ENCODE results near the gene DNM2. TPM values are rescaled to one million over a fixed set of nuclear protein-coding genes. Genes with fewer than 3 reads are reported as not detected.
"Not testable (repeated sequence)": the region's sequence is repeated elsewhere in the genome, so short reads cannot be mapped to it uniquely, and the experiment has no call there.

Gene DNM2
- total and polyA plus RNA-seq, 7 experiments from 2014 or later, result 49.1 to 340 (median 269) TPM

- H3K4me3 Mint-ChIP-seq, result peak overlapping the region in 9 of 10 donors; percentile 18 to 79 (median 58)
Measured at GRCh38 chr19:10756791-10757190, 38.9 kb downstream of the DNM2 start.

GRCh38 chr19:10758050-10758449 is 40.2 kb downstream of the DNM2 start:
- Mint-ChIP-seq H3K4me1 (peaks cover 62 to 92% (median 86%) of the 10 kb centered on the region in 7 donors), H3K36me3 (peaks cover 6 to 54% (median 13%) of the 10 kb centered on the region in 5 donors), H3K27ac (peak overlapping the region; percentile 69 to 100 (median 96)), H3K4me3 (peak overlapping the region in 2 of 10 donors; percentile 9 to 44)
- H3K9me3 ChIP-seq (ENCODE audit: control insufficient read depth in 2 of 3, low read length in 3 of 3); H3K36me3 ChIP-seq (ENCODE audit: control insufficient read depth in 2 of 3, insufficient read depth in 3 of 3, low read length in 3 of 3); H3K4me3 ChIP-seq (ENCODE audit: low read length); H3K27me3 Mint-ChIP-seq; H3K9me3 Mint-ChIP-seq; H3K27me3 ChIP-seq (ENCODE audit: control insufficient read depth in 2 of 2, insufficient read depth in 2 of 2, low read length in 2 of 2); DNase-seq; ATAC-seq: not testable (repeated sequence)
- POLR2A ChIA-PET, result interaction anchor here (0.6 to 2.5 kb wide), 4 partner anchors 27 to 254 kb away, joined by 3 to 18 read pairs (median 4); partner anchors contain the start of gene DNM2
- peak overlapping the region; percentile 12 for H3K27ac ChIP-seq (ENCODE audit: low read depth, low read length)
- peaks cover 51 to 73% of the 10 kb centered on the region in 2 donors for H3K4me1 ChIP-seq (ENCODE audit: control insufficient read depth in 2 of 2, insufficient read depth in 2 of 2, low read length in 2 of 2)
- CTCF ChIA-PET, result interaction anchor here (0.6 to 0.7 kb wide), 2 partner anchors 59 to 172 kb away, joined by 5 read pairs; no protein-coding TSS in a partner anchor
- intact Hi-C loops (cut with micrococcal nuclease), result loop anchor here (2.0 to 5.0 kb wide), 2 partner anchors 113 to 191 kb away; partner anchors contain the start of genes CARM1 (in 1 of the 2), CDKN2D (in 1 of the 2) and KRI1 (in 1 of the 2)

More at GRCh38 chr19:10756791-10757190, 38.9 kb downstream of the DNM2 start:
- POLR2A ChIA-PET, result interaction anchor here (0.6 to 1.3 kb wide), 4 partner anchors 26 to 79 kb away, joined by 3 to 5 read pairs (median 4); partner anchors contain the start of gene TMED1
- Histone ChIP-seq H3K4me1 (ENCODE audit: control insufficient read depth in 2 of 2, insufficient read depth in 2 of 2, low read length in 2 of 2) (peaks cover 40 to 72% of the 10 kb centered on the region in 2 donors), H3K9me3 (ENCODE audit: control insufficient read depth in 2 of 3, low read length in 3 of 3) (no peaks in the 10 kb centered on the region), H3K27me3 (ENCODE audit: control insufficient read depth in 2 of 2, insufficient read depth in 2 of 2, low read length in 2 of 2) (no peaks in the 10 kb centered on the region), H3K27ac (ENCODE audit: low read depth, low read length) (peak overlapping the region; percentile 58), H3K36me3 (ENCODE audit: control insufficient read depth in 2 of 3, insufficient read depth in 3 of 3, low read length in 3 of 3) (peaks cover 4 to 7% (median 4%) of the 10 kb centered on the region in 3 experiments), H3K4me3 (ENCODE audit: low read length) (no peak overlapping the region)
- peak overlapping the region; percentile 72 to 100 (median 97) for H3K27ac Mint-ChIP-seq
- DNase-seq, result no peak
- peaks cover 55 to 92% (median 84%) of the 10 kb centered on the region in 7 donors for H3K4me1 Mint-ChIP-seq
- no peak for ATAC-seq
- CTCF ChIA-PET, result interaction anchor here (2.6 kb wide), 1 partner anchor 39 kb away, joined by 7 read pairs; the partner anchor contains the start of gene DNM2
- peaks cover 5 to 49% (median 12%) of the 10 kb centered on the region in 5 donors for H3K36me3 Mint-ChIP-seq
- peaks cover 0 to 5% (median 0%) of the 10 kb centered on the region in 11 donors for H3K9me3 Mint-ChIP-seq
- intact Hi-C loops (cut with micrococcal nuclease), result loop anchor here in 1 of 2 donors (5.0 kb wide), 1 partner anchor 189 kb away; the partner anchor contains the start of genes CDKN2D and KRI1
- peaks cover 0 to 2% (median 0%) of the 10 kb centered on the region in 5 donors for H3K27me3 Mint-ChIP-seq

GRCh38 chr19:10758978-10759377 is 41.1 kb downstream of the DNM2 start:
- intact Hi-C loops (cut with micrococcal nuclease), result loop anchor here (1.0 to 5.0 kb wide), 8 partner anchors 28 to 192 kb away; partner anchors contain the start of genes TMED1 (in 2 of the 2), CARM1 (in 1 of the 2), CDKN2D (in 1 of the 2) and ILF3 (in 1 of the 2)
- Mint-ChIP-seq H3K4me3 (peak overlapping the region; percentile 60 to 86 (median 80)), H3K27ac (peak overlapping the region; percentile 83 to 99 (median 94)), H3K9me3 (peaks cover 0 to 5% (median 0%) of the 10 kb centered on the region in 11 donors), H3K4me1 (peaks cover 65 to 93% (median 88%) of the 10 kb centered on the region in 7 donors), H3K27me3 (peaks cover 0 to 2% (median 0%) of the 10 kb centered on the region in 5 donors), H3K36me3 (peaks cover 6 to 61% (median 13%) of the 10 kb centered on the region in 5 donors)
- H3K27me3 ChIP-seq (ENCODE audit: control insufficient read depth in 2 of 2, insufficient read depth in 2 of 2, low read length in 2 of 2), result no peaks in the 10 kb centered on the region
- no peak for ATAC-seq
- H3K27ac ChIP-seq (ENCODE audit: low read depth, low read length), result peak overlapping the region; percentile 70
- no peaks in the 10 kb centered on the region for H3K9me3 ChIP-seq (ENCODE audit: control insufficient read depth in 2 of 3, low read length in 3 of 3)
- peaks cover 4 to 10% (median 4%) of the 10 kb centered on the region in 3 experiments for H3K36me3 ChIP-seq (ENCODE audit: control insufficient read depth in 2 of 3, insufficient read depth in 3 of 3, low read length in 3 of 3)
- H3K4me3 ChIP-seq (ENCODE audit: low read length), result peak overlapping the region; percentile 39
- no peak for DNase-seq
- H3K4me1 ChIP-seq (ENCODE audit: control insufficient read depth in 2 of 2, insufficient read depth in 2 of 2, low read length in 2 of 2), result peaks cover 61 to 82% of the 10 kb centered on the region in 2 donors
- POLR2A ChIA-PET, result interaction anchor here (0.6 to 2.5 kb wide), 9 partner anchors 8 to 155 kb away, joined by 3 to 18 read pairs (median 4); partner anchors contain the start of genes DNM2 and TMED1
- CTCF ChIA-PET, result interaction anchor here (0.6 to 3.7 kb wide), 7 partner anchors 11 to 275 kb away, joined by 3 to 20 read pairs (median 3); partner anchors contain the start of genes DNM2 and QTRT1

- Histone ChIP-seq H3K4me1 (ENCODE audit: control insufficient read depth in 2 of 2, insufficient read depth in 2 of 2, low read length in 2 of 2) (peaks cover 62 to 79% of the 10 kb centered on the region in 2 donors), H3K9me3 (ENCODE audit: control insufficient read depth in 2 of 3, low read length in 3 of 3) (no peaks in the 10 kb centered on the region), H3K36me3 (ENCODE audit: control insufficient read depth in 2 of 3, insufficient read depth in 3 of 3, low read length in 3 of 3) (peaks cover 4 to 12% (median 4%) of the 10 kb centered on the region in 3 experiments), H3K27me3 (ENCODE audit: control insufficient read depth in 2 of 2, insufficient read depth in 2 of 2, low read length in 2 of 2) (no peaks in the 10 kb centered on the region), H3K4me3 (ENCODE audit: low read length) (no peak overlapping the region), H3K27ac (ENCODE audit: low read depth, low read length) (peak overlapping the region; percentile 70)
- H3K4me3 Mint-ChIP-seq, result peak overlapping the region; percentile 60 to 86 (median 82)
- ChIA-PET CTCF (interaction anchor here (0.9 to 3.7 kb wide), 2 partner anchors 43 to 104 kb away, joined by 3 to 20 read pairs; partner anchors contain the start of gene DNM2), POLR2A (interaction anchor here (0.6 to 2.5 kb wide), 13 partner anchors 9 to 192 kb away, joined by 3 to 18 read pairs (median 4); partner anchors contain the start of genes CDKN2D, DNM2 and TMED1)
- H3K4me1 Mint-ChIP-seq, result peaks cover 69 to 92% (median 84%) of the 10 kb centered on the region in 7 donors
- H3K27ac Mint-ChIP-seq, result peak overlapping the region; percentile 83 to 99 (median 94)
- DNase-seq, result peak in 1 of 9 donors; percentile 57
- H3K9me3 Mint-ChIP-seq, result peaks cover 0 to 5% (median 0%) of the 10 kb centered on the region in 11 donors
- H3K36me3 Mint-ChIP-seq, result peaks cover 6 to 57% (median 13%) of the 10 kb centered on the region in 5 donors
- peaks cover 0 to 2% (median 0%) of the 10 kb centered on the region in 5 donors for H3K27me3 Mint-ChIP-seq
- ATAC-seq, result no peak
- intact Hi-C loops (cut with micrococcal nuclease), result no loop called here
Measured at GRCh38 chr19:10760273-10760944, 42.5 kb downstream of the DNM2 start.

- peak overlapping the region; percentile 62 for H3K27ac ChIP-seq (ENCODE audit: low read depth, low read length)
- CTCF ChIA-PET, result interaction anchor here (1.9 to 3.7 kb wide), 2 partner anchors 44 to 103 kb away, joined by 4 to 20 read pairs; partner anchors contain the start of gene DNM2
- Mint-ChIP-seq H3K4me3 (peak overlapping the region; percentile 13 to 83 (median 66)), H3K4me1 (peaks cover 64 to 86% (median 78%) of the 10 kb centered on the region in 7 donors), H3K27me3 (peaks cover 0 to 2% (median 0%) of the 10 kb centered on the region in 5 donors), H3K27ac (peak overlapping the region; percentile 90 to 99 (median 94)), H3K9me3 (peaks cover 0 to 5% (median 0%) of the 10 kb centered on the region in 11 donors), H3K36me3 (peaks cover 6 to 54% (median 13%) of the 10 kb centered on the region in 5 donors)
- POLR2A ChIA-PET, result interaction anchor here (1.1 to 3.2 kb wide), 4 partner anchors 8 to 74 kb away, joined by 3 to 22 read pairs (median 4); partner anchors contain the start of genes DNM2 and TMED1
- H3K36me3 ChIP-seq (ENCODE audit: control insufficient read depth in 2 of 3, insufficient read depth in 3 of 3, low read length in 3 of 3), result peaks cover 4 to 16% (median 4%) of the 10 kb centered on the region in 3 experiments
- ATAC-seq (no peak), DNase-seq (no peak)
- intact Hi-C loops (cut with micrococcal nuclease), result no loop called here
- peaks cover 50 to 67% of the 10 kb centered on the region in 2 donors for H3K4me1 ChIP-seq (ENCODE audit: control insufficient read depth in 2 of 2, insufficient read depth in 2 of 2, low read length in 2 of 2)
- H3K27me3 ChIP-seq (ENCODE audit: control insufficient read depth in 2 of 2, insufficient read depth in 2 of 2, low read length in 2 of 2), result no peaks in the 10 kb centered on the region
- H3K9me3 ChIP-seq (ENCODE audit: control insufficient read depth in 2 of 3, low read length in 3 of 3), result no peaks in the 10 kb centered on the region
- no peak overlapping the region for H3K4me3 ChIP-seq (ENCODE audit: low read length)
Measured at GRCh38 chr19:10761443-10762250, 43.8 kb downstream of the DNM2 start.
